ENCODE data around the gene GPT2. TPM values are rescaled to one million over a fixed set of nuclear protein-coding genes. Genes with fewer than 3 reads are reported as not detected.

GPT2 gene
- total and polyA plus RNA-seq, 2 donors (not counting 3 experiments of a cell fraction or from before 2014, with no cell fraction given) = 10.8 to 17.9 TPM

GRCh38 chr16:46871597-46871996 is 12.6 kb upstream of the GPT2 start:
- Histone ChIP-seq H3K79me2 (ENCODE audit: control insufficient read depth, insufficient read depth, low read length) (no peaks in the 10 kb centered on the region), H2AFZ (ENCODE audit: low read depth, low read length) (no peak overlapping the region), H3K27ac (ENCODE audit: insufficient read depth, low read depth, low read length) (no peak overlapping the region), H3K4me1 (ENCODE audit: control insufficient read depth, extremely low read depth, insufficient read depth, low read length) (no peaks in the 10 kb centered on the region), H3K4me3 (replicated peaks in 1 of 3; ENCODE audit: insufficient read depth in 1 of 3, low read depth in 1 of 3, low read length in 3 of 3) (no peak overlapping the region), H3K27me3 (ENCODE audit: control insufficient read depth in 2 of 2, insufficient read depth in 2 of 2, low read length in 2 of 2) (no peaks in the 10 kb centered on the region), H3K4me2 (ENCODE audit: insufficient read depth, low read length) (no peak overlapping the region), H4K20me1 (replicated peaks; ENCODE audit: control insufficient read depth, extremely low read depth, insufficient read depth, low read length) (no peaks in the 10 kb centered on the region), H3K36me3 (ENCODE audit: control insufficient read depth in 2 of 2, extremely low read depth in 1 of 2, insufficient read depth in 2 of 2, low read length in 2 of 2) (no peaks in the 10 kb centered on the region), H3K9me1 (replicated peaks; ENCODE audit: control insufficient read depth, extremely low read depth, insufficient read depth, low read length) (no peaks in the 10 kb centered on the region), H3K9ac (replicated peaks; ENCODE audit: extremely low read depth, insufficient read depth, low read length) (no peak overlapping the region), H3K9me3 (replicated peaks; ENCODE audit: control insufficient read depth, insufficient read depth, low read length) (no peaks in the 10 kb centered on the region)
- FAIRE-seq (no peak), DNase-seq (ENCODE audit: low read depth, low spot score) (no peak)
- TF ChIP-seq JUN (IDR thresholded peaks at IDR 0.05; ENCODE audit: borderline replicate concordance, insufficient read depth, insufficient read length, low read depth) = no peak
- no peak for TF ChIP-seq GATA2 (IDR thresholded peaks at IDR 0.05; ENCODE audit: insufficient read depth, insufficient read length, low read depth, low read length)
- TF ChIP-seq POLR2A (IDR thresholded peaks at IDR 0.05; ENCODE audit: low read depth, low read length) = no peak
- TF ChIP-seq MAX (IDR thresholded peaks at IDR 0.05; ENCODE audit: insufficient read depth, insufficient read length) = no peak
- TF ChIP-seq CTCF (IDR thresholded peaks at IDR 0.05; ENCODE audit: extremely low read depth in 1 of 2, insufficient read depth in 1 of 2, low read depth in 1 of 2, low read length in 2 of 2) = no peak
- TF ChIP-seq POLR2AphosphoS5 (IDR thresholded peaks at IDR 0.05; ENCODE audit: insufficient read depth, low read depth, low read length) = no peak
- no peak for TF ChIP-seq EZH2 (IDR thresholded peaks at IDR 0.05; ENCODE audit: borderline replicate concordance, low read depth, low read length, severe bottlenecking)
- TF ChIP-seq FOS (IDR thresholded peaks at IDR 0.05; ENCODE audit: borderline replicate concordance, insufficient read depth, low read length) = no peak
- TF ChIP-seq MYC (IDR thresholded peaks at IDR 0.05; ENCODE audit: low read depth, low read length) = no peak
- no TSS peak for BruUV-seq (replicated peaks)
- POLR2A ChIA-PET = no interaction called here
- intact Hi-C loops (cut with micrococcal nuclease) (no loop called here), dilution Hi-C loops (cut with MboI; ENCODE audit: extremely low pct_ligation_motif_present, low sequenced_read_pairs) (no loop called here)
- CTCF ChIA-PET = no interaction called here

Measured in endothelial cell of umbilical vein (primary cell).